Colonic mucosa (tissue), 4 donors: ENCODE results near the gene SVOP. TPM values are rescaled to one million over a fixed set of nuclear protein-coding genes. Genes with fewer than 3 reads are reported as not detected.
"Not testable (repeated sequence)": the region's sequence is repeated elsewhere in the genome, so short reads cannot be mapped to it uniquely, and the experiment has no call there.

Experiments used
- DNase-seq: peaks from one replicate; pipeline ENCODE4 v3.0.0-alpha.2; 2020
- H3K27ac ChIP-seq: fragments of 200-600 bp; one replicate; pipeline ENCODE4 v1.8.0; 2021
- H3K27me3 ChIP-seq: fragments of 200-600 bp; one replicate; pipeline ENCODE4 v1.8.0; 2021
- H3K36me3 ChIP-seq: fragments of 200-600 bp; one replicate; pipeline ENCODE4 v1.8.0; 2021
- H3K4me1 ChIP-seq: fragments of 200-600 bp; one replicate; pipeline ENCODE4 v1.8.0; 2021; ENCODE audit warnings: mild to moderate bottlenecking
- H3K4me3 ChIP-seq: fragments of 200-600 bp; one replicate; pipeline ENCODE4 v1.8.0; 2021
- H3K9ac ChIP-seq, 2 donors: one replicate each; pipeline ENCODE4 v1.7.0; 2013; ENCODE audit warnings: control low read depth in 2 of 2, low read depth in 2 of 2, low read length in 2 of 2
- H3K9me3 ChIP-seq: fragments of 200-600 bp; one replicate; pipeline ENCODE4 v1.8.0; 2021
- CTCF ChIP-seq: fragments of 200-600 bp; IDR thresholded peaks from one replicate; pipeline ENCODE4 v1.8.0; 2022; ENCODE audit warnings: antibody characterized with exemption, mild to moderate bottlenecking
- intact Hi-C: fragments of 100-400 bp; cut with DNase I; formaldehyde crosslinking; loops from one replicate; pipeline ENCODE4 v1.14.1; 2022
- total RNA-seq, 2 donors: library from RNA; stranded (reverse); fragmentation: NEBNext Ultra II Directional in 1 of 2; extraction: Animal tissue kit (Norgen Biotek cat#: 25700) in 1 of 2; gene quantifications; one replicate each; pipeline ENCODE4 v1.2.1, GENCODE V29; 2021
- donor health status: healthy.
- donor health status: DM: no; HTN: no; CAD: no.
- donor health status: DM: no; HTN: no; CAD: no.

SVOP gene
- total RNA-seq, 2 donors from 2014 or later = 0.15 to 0.50 TPM

- H3K36me3 ChIP-seq = no peaks in the 10 kb centered on the region
- no peak for TF ChIP-seq CTCF
- no peaks in the 10 kb centered on the region for H3K27me3 ChIP-seq
- H3K27ac ChIP-seq = no peak overlapping the region
- H3K4me3 ChIP-seq = no peak overlapping the region
- intact Hi-C loops = no loop called here
- H3K4me1 ChIP-seq = no peaks in the 10 kb centered on the region
- H3K9ac ChIP-seq = no peak overlapping the region
- no peaks in the 10 kb centered on the region for H3K9me3 ChIP-seq
- no peak for DNase-seq
Measured at GRCh38 chr12:109044241-109044640, 23.4 kb upstream of the SVOP start.

- intact Hi-C loops = no loop called here
- H3K36me3 ChIP-seq = no peaks in the 10 kb centered on the region
- H3K9ac ChIP-seq = no peak overlapping the region
- H3K4me3 ChIP-seq = no peak overlapping the region
- no peak for TF ChIP-seq CTCF
- no peak for DNase-seq
- H3K9me3 ChIP-seq = no peaks in the 10 kb centered on the region
- no peaks in the 10 kb centered on the region for H3K27me3 ChIP-seq
- no peaks in the 10 kb centered on the region for H3K4me1 ChIP-seq
- H3K27ac ChIP-seq = no peak overlapping the region
Measured at GRCh38 chr12:109036975-109037374, 16.1 kb upstream of the SVOP start.

GRCh38 chr12:109033239-109034196, 12.7 kb upstream of the SVOP start:
- H3K36me3 ChIP-seq = no peaks in the 10 kb centered on the region
- intact Hi-C loops = no loop called here
- H3K27ac ChIP-seq = no peak overlapping the region
- H3K4me1 ChIP-seq = no peaks in the 10 kb centered on the region
- no peak for DNase-seq
- no peaks in the 10 kb centered on the region for H3K27me3 ChIP-seq
- H3K9ac ChIP-seq = no peak overlapping the region
- H3K4me3 ChIP-seq = no peak overlapping the region
- no peak for TF ChIP-seq CTCF
- H3K9me3 ChIP-seq = no peaks in the 10 kb centered on the region

GRCh38 chr12:109029411-109029810, 8.5 kb upstream of the SVOP start:
- H3K9me3 ChIP-seq = no peaks in the 10 kb centered on the region
- no peak for DNase-seq
- H3K36me3 ChIP-seq = no peaks in the 10 kb centered on the region
- no peaks in the 10 kb centered on the region for H3K4me1 ChIP-seq
- no peak overlapping the region for H3K9ac ChIP-seq
- H3K27ac ChIP-seq = no peak overlapping the region
- TF ChIP-seq CTCF = no peak
- H3K27me3 ChIP-seq = no peaks in the 10 kb centered on the region
- no peak overlapping the region for H3K4me3 ChIP-seq
- intact Hi-C loops = no loop called here

- H3K9ac ChIP-seq, H3K4me3 ChIP-seq, H3K4me1 ChIP-seq, H3K27ac ChIP-seq, H3K27me3 ChIP-seq, intact Hi-C loops, DNase-seq, H3K36me3 ChIP-seq, H3K9me3 ChIP-seq: not testable (repeated sequence)
Measured at GRCh38 chr12:109028624-109029023, 7.8 kb upstream of the SVOP start.

- intact Hi-C loops = no loop called here
- no peaks in the 10 kb centered on the region for H3K27me3 ChIP-seq
- H3K9ac ChIP-seq = no peak overlapping the region
- no peak overlapping the region for H3K4me3 ChIP-seq
- no peak for TF ChIP-seq CTCF
- H3K4me1 ChIP-seq = no peaks in the 10 kb centered on the region
- DNase-seq = no peak
- H3K36me3 ChIP-seq = no peaks in the 10 kb centered on the region
- no peak overlapping the region for H3K27ac ChIP-seq
- H3K9me3 ChIP-seq = no peaks in the 10 kb centered on the region
Measured at GRCh38 chr12:109027767-109028166, 6.9 kb upstream of the SVOP start.
